ENCODE results near the gene TLK1.

GRCh38 chr2:170999654-171000053 lies 161.0 kb downstream of the TLK1 start:
- no peak for TF ChIP-seq CTCF (conservative IDR thresholded peaks at IDR 0.05)
- no peak for TF ChIP-seq EZH2 (IDR thresholded peaks at IDR 0.05; ENCODE audit: low read depth)

All from PC-9 (cell line).